SK-N-SH treated with all-trans-retinoic acid at 6 μM for 48 hours (cell line): ENCODE data around the gene DNAH9.

Experiments
- ATAC-seq: fragments of 200-7000 bp; cut with Tn5 transposase; 3 replicates; pipeline ENCODE4 v1.9.1; 2020; ENCODE audit warnings: mild to moderate bottlenecking, moderate library complexity
- ARNTL ChIP-seq: fragments of 450-650 bp; formaldehyde crosslinking; IDR thresholded peaks from 2 replicates; pipeline ENCODE4 v1.5.0; 2020; ENCODE audit warnings: low read depth, mild to moderate bottlenecking, moderate library complexity, borderline replicate concordance
- BACH2 ChIP-seq: fragments of 250-450 bp; sonication (Bioruptor Pico); IDR thresholded peaks from 2 replicates; pipeline ENCODE4 v1.9.0; 2021; ENCODE audit warnings: mild to moderate bottlenecking, borderline replicate concordance
- CSDC2 ChIP-seq: fragments of 250-450 bp; sonication (Bioruptor Pico); IDR thresholded peaks from 2 replicates; pipeline ENCODE4 v1.5.0; 2020; ENCODE audit warnings: mild to moderate bottlenecking, moderate library complexity
- ESRRG ChIP-seq: fragments of 250-450 bp; sonication (Bioruptor Pico); IDR thresholded peaks from 2 replicates; pipeline ENCODE4 v1.6.1; 2021; ENCODE audit warnings: mild to moderate bottlenecking
- ISL1 ChIP-seq: fragments of 250-450 bp; sonication (Bioruptor Pico); IDR thresholded peaks from 2 replicates; pipeline ENCODE4 v2.1.2; 2022; ENCODE audit warnings: mild to moderate bottlenecking, moderate library complexity
- OSR1 ChIP-seq: fragments of 250-450 bp; sonication (Bioruptor Pico); IDR thresholded peaks from 2 replicates; pipeline ENCODE4 v1.8.0; 2022; ENCODE audit warnings: moderate library complexity, mild to moderate bottlenecking, inconsistent platforms
- PPARA ChIP-seq: fragments of 250-450 bp; sonication (Bioruptor Pico); IDR thresholded peaks from 2 replicates; pipeline ENCODE4 v1.5.0; 2020; ENCODE audit warnings: mild to moderate bottlenecking, borderline replicate concordance
- RARB ChIP-seq: fragments of 250-450 bp; sonication (Bioruptor Pico); IDR thresholded peaks from 2 replicates; pipeline ENCODE4 v1.8.0; 2021; ENCODE audit warnings: mild to moderate bottlenecking, moderate library complexity
- SNAI2 ChIP-seq: fragments of 250-450 bp; sonication (Bioruptor Pico); IDR thresholded peaks from 2 replicates; pipeline ENCODE4 v1.5.0; 2020; ENCODE audit warnings: mild to moderate bottlenecking, moderate library complexity
- TCF4 ChIP-seq: fragments of 250-450 bp; sonication (Bioruptor Pico); IDR thresholded peaks from 2 replicates; pipeline ENCODE4 v1.8.0; 2021; ENCODE audit warnings: mild to moderate bottlenecking, moderate library complexity, borderline replicate concordance
- TOX ChIP-seq: fragments of 250-450 bp; sonication (Bioruptor Pico); IDR thresholded peaks from 2 replicates; pipeline ENCODE4 v1.8.0; 2021; ENCODE audit warnings: mild to moderate bottlenecking, moderate library complexity, borderline replicate concordance
- ZC3H10 ChIP-seq: fragments of 250-450 bp; sonication (Bioruptor Pico); IDR thresholded peaks from 2 replicates; pipeline ENCODE4 v1.5.1; 2021; ENCODE audit warnings: mild to moderate bottlenecking, moderate library complexity
- ZFP3 ChIP-seq: fragments of 250-450 bp; sonication (Bioruptor Pico); IDR thresholded peaks from 2 replicates; pipeline ENCODE4 v1.5.0; 2020; ENCODE audit warnings: mild to moderate bottlenecking, moderate library complexity
- ZFP30 ChIP-seq: fragments of 450-650 bp; formaldehyde crosslinking; IDR thresholded peaks from 2 replicates; pipeline ENCODE4 v1.5.0; 2022; ENCODE audit warnings: mild to moderate bottlenecking, moderate library complexity
- ZNF70 ChIP-seq: fragments of 450-650 bp; formaldehyde crosslinking; IDR thresholded peaks from 2 replicates; pipeline ENCODE4 v1.5.0; 2020; ENCODE audit warnings: mild to moderate bottlenecking, moderate library complexity
- ZNF8 ChIP-seq: fragments of 450-650 bp; formaldehyde crosslinking; IDR thresholded peaks from 2 replicates; pipeline ENCODE4 v1.5.0; 2020; ENCODE audit warnings: mild to moderate bottlenecking, moderate library complexity
- TF ChIP-seq, protein P1 (sequence below): fragments of 250-450 bp; sonication (Bioruptor Pico); IDR thresholded peaks from 2 replicates; pipeline ENCODE4 v1.5.1; 2021; ENCODE audit warnings: mild to moderate bottlenecking, moderate library complexity
- TF ChIP-seq, protein P2 (sequence below): fragments of 250-450 bp; sonication (Bioruptor Pico); IDR thresholded peaks from 2 replicates; pipeline ENCODE4 v1.5.0; 2020; ENCODE audit warnings: mild to moderate bottlenecking, moderate library complexity
- TF ChIP-seq, protein P3 (sequence below): fragments of 250-450 bp; sonication (Bioruptor Pico); IDR thresholded peaks from 2 replicates; pipeline ENCODE4 v1.8.0; 2020; ENCODE audit warnings: mild to moderate bottlenecking, moderate library complexity, borderline replicate concordance
- TF ChIP-seq, protein P4 (sequence below): fragments of 250-450 bp; sonication (Bioruptor Pico); IDR thresholded peaks from 2 replicates; pipeline ENCODE4 v1.5.1; 2020; ENCODE audit warnings: low read depth, mild to moderate bottlenecking, moderate library complexity

DNAH9 gene

DNA sequence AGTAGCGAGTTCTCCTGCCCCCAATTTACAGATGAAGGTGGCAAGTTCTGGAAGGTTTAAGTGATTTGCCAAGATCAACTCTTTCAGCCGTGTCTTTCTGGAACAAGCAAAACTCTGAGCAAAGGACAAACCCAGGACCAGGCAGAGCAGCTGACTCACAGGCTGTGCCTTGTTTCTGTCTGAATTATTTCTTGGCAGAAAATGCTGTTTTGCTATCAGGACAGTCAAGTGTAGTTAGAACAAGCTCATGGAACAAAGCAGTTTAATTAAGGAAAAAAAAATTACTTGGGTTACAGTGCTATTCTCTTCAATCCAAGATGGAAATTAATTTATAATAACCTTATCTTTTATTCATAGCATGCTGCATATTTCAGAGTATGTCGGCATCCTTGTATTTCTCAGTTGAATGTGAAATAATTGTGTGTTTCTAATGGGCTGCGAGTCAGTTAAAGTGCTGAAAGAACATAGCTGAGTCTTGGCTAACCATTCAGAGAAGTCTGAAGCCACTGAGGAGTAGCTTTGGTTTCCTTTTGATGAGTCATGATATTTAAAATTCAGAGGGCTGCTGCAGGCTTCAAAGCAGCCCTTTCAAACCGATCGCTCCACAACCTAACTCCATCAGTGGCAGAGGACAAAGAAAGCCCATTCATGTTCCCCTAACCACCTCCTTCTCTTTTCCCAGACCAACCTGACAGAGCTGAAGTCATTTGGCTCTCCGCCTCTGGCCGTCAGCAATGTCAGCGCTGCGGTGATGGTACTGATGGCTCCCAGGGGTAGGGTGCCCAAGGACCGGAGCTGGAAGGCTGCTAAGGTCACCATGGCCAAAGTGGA is 255.3 kb downstream of the DNAH9 start (continued):
- no peak for TF ChIP-seq TOX (CRISPR knock-in tag)
- TF ChIP-seq ZNF8: no peak
- no peak for TF ChIP-seq ARNTL (CRISPR knock-in tag)
- TF ChIP-seq, all 23 proteins: peak for 0

DNA sequence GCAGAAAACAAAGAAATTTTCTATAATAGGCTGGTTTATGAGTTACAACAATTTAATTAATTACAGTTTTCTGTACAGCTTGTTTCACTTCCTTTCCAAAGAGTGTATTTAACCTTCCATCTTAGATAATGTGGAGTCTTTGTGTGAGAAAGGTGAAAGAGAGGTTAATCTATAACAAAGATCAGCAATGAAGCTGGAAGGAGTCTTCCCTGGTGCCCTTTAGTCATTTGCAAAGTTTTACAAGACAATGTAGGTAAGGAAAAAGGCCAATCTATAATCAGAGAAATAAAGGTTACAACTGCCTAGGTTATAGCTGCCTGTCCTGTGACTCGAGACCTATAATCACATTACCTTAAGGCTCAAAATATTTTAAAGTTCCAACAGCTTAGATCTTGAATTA is 257.0 kb downstream of the DNAH9 start:
- TF ChIP-seq ISL1 (CRISPR knock-in tag) (no peak), ZNF8 (no peak), BACH2 (CRISPR knock-in tag) (no peak), ZFP30 (CRISPR knock-in tag) (no peak), ARNTL (CRISPR knock-in tag) (no peak), RARB (CRISPR knock-in tag) (no peak), ZNF70 (CRISPR knock-in tag) (no peak), TOX (CRISPR knock-in tag) (no peak), PPARA (CRISPR knock-in tag) (no peak), ESRRG (CRISPR knock-in tag) (no peak), CSDC2 (CRISPR knock-in tag) (no peak), SNAI2 (CRISPR knock-in tag) (no peak)
- TF ChIP-seq, protein P1, sequence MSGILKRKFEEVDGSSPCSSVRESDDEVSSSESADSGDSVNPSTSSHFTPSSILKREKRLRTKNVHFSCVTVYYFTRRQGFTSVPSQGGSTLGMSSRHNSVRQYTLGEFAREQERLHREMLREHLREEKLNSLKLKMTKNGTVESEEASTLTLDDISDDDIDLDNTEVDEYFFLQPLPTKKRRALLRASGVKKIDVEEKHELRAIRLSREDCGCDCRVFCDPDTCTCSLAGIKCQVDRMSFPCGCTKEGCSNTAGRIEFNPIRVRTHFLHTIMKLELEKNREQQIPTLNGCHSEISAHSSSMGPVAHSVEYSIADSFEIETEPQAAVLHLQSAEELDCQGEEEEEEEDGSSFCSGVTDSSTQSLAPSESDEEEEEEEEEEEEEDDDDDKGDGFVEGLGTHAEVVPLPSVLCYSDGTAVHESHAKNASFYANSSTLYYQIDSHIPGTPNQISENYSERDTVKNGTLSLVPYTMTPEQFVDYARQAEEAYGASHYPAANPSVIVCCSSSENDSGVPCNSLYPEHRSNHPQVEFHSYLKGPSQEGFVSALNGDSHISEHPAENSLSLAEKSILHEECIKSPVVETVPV (CRISPR knock-in tag): no peak
- TF ChIP-seq, protein P2, sequence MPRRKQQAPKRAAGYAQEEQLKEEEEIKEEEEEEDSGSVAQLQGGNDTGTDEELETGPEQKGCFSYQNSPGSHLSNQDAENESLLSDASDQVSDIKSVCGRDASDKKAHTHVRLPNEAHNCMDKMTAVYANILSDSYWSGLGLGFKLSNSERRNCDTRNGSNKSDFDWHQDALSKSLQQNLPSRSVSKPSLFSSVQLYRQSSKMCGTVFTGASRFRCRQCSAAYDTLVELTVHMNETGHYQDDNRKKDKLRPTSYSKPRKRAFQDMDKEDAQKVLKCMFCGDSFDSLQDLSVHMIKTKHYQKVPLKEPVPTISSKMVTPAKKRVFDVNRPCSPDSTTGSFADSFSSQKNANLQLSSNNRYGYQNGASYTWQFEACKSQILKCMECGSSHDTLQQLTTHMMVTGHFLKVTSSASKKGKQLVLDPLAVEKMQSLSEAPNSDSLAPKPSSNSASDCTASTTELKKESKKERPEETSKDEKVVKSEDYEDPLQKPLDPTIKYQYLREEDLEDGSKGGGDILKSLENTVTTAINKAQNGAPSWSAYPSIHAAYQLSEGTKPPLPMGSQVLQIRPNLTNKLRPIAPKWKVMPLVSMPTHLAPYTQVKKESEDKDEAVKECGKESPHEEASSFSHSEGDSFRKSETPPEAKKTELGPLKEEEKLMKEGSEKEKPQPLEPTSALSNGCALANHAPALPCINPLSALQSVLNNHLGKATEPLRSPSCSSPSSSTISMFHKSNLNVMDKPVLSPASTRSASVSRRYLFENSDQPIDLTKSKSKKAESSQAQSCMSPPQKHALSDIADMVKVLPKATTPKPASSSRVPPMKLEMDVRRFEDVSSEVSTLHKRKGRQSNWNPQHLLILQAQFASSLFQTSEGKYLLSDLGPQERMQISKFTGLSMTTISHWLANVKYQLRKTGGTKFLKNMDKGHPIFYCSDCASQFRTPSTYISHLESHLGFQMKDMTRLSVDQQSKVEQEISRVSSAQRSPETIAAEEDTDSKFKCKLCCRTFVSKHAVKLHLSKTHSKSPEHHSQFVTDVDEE (CRISPR knock-in tag): no peak
- ATAC-seq: no peak

DNA sequence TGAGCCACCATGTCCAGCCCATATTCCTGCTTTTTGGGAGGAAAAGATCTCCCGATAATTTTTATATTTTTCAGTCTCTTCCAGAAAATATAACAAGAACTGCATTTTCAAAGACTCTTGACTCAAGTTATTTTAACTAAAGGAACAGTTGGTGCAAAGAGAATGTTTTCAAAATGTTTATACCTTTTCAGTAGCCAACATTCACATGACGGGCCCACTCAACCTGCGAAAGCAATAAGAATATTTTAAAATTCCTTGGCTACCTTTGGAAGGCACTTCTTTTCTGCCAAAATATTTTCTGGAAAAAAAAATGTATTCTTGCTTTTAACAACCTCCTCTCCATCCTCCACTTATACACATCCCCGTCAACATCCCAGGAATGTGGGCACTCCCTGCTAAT is 258.7 kb downstream of the DNAH9 start:
- ATAC-seq: no peak
- TF ChIP-seq, protein P1 (CRISPR knock-in tag): no peak
- TF ChIP-seq RARB (CRISPR knock-in tag) (no peak), ZC3H10 (no peak), BACH2 (CRISPR knock-in tag) (no peak), TCF4 (CRISPR knock-in tag) (no peak), ZFP3 (no peak), PPARA (CRISPR knock-in tag) (no peak), ISL1 (CRISPR knock-in tag) (no peak), TOX (CRISPR knock-in tag) (no peak), ZFP30 (CRISPR knock-in tag) (no peak), SNAI2 (CRISPR knock-in tag) (no peak), ZNF8 (no peak), OSR1 (no peak), ARNTL (CRISPR knock-in tag) (no peak)
- TF ChIP-seq, protein P3, sequence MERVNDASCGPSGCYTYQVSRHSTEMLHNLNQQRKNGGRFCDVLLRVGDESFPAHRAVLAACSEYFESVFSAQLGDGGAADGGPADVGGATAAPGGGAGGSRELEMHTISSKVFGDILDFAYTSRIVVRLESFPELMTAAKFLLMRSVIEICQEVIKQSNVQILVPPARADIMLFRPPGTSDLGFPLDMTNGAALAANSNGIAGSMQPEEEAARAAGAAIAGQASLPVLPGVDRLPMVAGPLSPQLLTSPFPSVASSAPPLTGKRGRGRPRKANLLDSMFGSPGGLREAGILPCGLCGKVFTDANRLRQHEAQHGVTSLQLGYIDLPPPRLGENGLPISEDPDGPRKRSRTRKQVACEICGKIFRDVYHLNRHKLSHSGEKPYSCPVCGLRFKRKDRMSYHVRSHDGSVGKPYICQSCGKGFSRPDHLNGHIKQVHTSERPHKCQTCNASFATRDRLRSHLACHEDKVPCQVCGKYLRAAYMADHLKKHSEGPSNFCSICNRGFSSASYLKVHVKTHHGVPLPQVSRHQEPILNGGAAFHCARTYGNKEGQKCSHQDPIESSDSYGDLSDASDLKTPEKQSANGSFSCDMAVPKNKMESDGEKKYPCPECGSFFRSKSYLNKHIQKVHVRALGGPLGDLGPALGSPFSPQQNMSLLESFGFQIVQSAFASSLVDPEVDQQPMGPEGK (CRISPR knock-in tag): no peak
- TF ChIP-seq, protein P2 (CRISPR knock-in tag): no peak
- TF ChIP-seq, protein P4, sequence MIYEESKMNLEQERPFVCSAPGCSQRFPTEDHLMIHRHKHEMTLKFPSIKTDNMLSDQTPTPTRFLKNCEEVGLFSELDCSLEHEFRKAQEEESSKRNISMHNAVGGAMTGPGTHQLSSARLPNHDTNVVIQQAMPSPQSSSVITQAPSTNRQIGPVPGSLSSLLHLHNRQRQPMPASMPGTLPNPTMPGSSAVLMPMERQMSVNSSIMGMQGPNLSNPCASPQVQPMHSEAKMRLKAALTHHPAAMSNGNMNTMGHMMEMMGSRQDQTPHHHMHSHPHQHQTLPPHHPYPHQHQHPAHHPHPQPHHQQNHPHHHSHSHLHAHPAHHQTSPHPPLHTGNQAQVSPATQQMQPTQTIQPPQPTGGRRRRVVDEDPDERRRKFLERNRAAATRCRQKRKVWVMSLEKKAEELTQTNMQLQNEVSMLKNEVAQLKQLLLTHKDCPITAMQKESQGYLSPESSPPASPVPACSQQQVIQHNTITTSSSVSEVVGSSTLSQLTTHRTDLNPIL (CRISPR knock-in tag): no peak
